HFFc6 (cell line): Measurements from ENCODE around the gene PCDH1. TPM values are rescaled to one million over a fixed set of nuclear protein-coding genes. Genes with fewer than 3 reads are reported as not detected.

Experiments used
- DNase-seq: peaks from one replicate; pipeline ENCODE4 v3.0.0-alpha.2; 2018
- H3K27ac Mint-ChIP-seq: 2 replicates; pipeline ENCODE4 v1.8.0; 2020; ENCODE audit warnings: mild to moderate bottlenecking, mixed read lengths
- H3K27me3 Mint-ChIP-seq: 2 replicates; pipeline ENCODE4 v1.8.0; 2021; ENCODE audit warnings: mild to moderate bottlenecking, moderate library complexity, mixed read lengths; ENCODE audit not compliant: insufficient read depth
- H3K36me3 Mint-ChIP-seq: 2 replicates; pipeline ENCODE4 v1.8.0; 2021; ENCODE audit warnings: low read depth, mixed read lengths
- H3K4me1 Mint-ChIP-seq: 2 replicates; pipeline ENCODE4 v1.8.0; 2020; ENCODE audit warnings: low read depth, mixed read lengths
- H3K4me3 Mint-ChIP-seq: 2 replicates; pipeline ENCODE4 v1.8.0; 2020; ENCODE audit warnings: mild to moderate bottlenecking, moderate library complexity, mixed read lengths
- H3K9me3 Mint-ChIP-seq: 2 replicates; pipeline ENCODE4 v1.8.0; 2020; ENCODE audit warnings: mild to moderate bottlenecking, mixed read lengths
- total RNA-seq, 6 experiments: library from RNA; stranded (reverse); fragmentation: NEBNext Ultra II Directional; extraction: Animal tissue kit (Norgen Biotek cat#: 25700); gene quantifications; 2 replicates in 1 of 6; 3 replicates in 5 of 6; pipeline ENCODE4 v1.2.3, GENCODE V29; 2021
- TF ChIP-seq, protein P1 (sequence below): fragments of 200-600 bp; sonication (generic); IDR thresholded peaks from 2 replicates; pipeline ENCODE4 v1.5.0; 2021; ENCODE audit warnings: antibody characterized with exemption, mild to moderate bottlenecking

Gene PCDH1
- total RNA-seq, 6 experiments from 2014 or later, result 0.07 to 0.18 (median 0.07) TPM; not detected in 1

GRCh38 chr5:141839015-141839513 lies 39.1 kb downstream of the PCDH1 start:
- no peak overlapping the region; the same call in 1 of the 2 replicates for H3K27ac Mint-ChIP-seq
- no peak for DNase-seq
- no peaks in the 10 kb centered on the region for H3K9me3 Mint-ChIP-seq
- TF ChIP-seq, protein P1, sequence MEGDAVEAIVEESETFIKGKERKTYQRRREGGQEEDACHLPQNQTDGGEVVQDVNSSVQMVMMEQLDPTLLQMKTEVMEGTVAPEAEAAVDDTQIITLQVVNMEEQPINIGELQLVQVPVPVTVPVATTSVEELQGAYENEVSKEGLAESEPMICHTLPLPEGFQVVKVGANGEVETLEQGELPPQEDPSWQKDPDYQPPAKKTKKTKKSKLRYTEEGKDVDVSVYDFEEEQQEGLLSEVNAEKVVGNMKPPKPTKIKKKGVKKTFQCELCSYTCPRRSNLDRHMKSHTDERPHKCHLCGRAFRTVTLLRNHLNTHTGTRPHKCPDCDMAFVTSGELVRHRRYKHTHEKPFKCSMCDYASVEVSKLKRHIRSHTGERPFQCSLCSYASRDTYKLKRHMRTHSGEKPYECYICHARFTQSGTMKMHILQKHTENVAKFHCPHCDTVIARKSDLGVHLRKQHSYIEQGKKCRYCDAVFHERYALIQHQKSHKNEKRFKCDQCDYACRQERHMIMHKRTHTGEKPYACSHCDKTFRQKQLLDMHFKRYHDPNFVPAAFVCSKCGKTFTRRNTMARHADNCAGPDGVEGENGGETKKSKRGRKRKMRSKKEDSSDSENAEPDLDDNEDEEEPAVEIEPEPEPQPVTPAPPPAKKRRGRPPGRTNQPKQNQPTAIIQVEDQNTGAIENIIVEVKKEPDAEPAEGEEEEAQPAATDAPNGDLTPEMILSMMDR, result no peak
- peaks cover 46% of the 10 kb centered on the region for H3K4me1 Mint-ChIP-seq
- H3K4me3 Mint-ChIP-seq, result peak overlapping the region; percentile 49; the same call in 1 of the 2 replicates
- no peaks in the 10 kb centered on the region for H3K36me3 Mint-ChIP-seq
- H3K27me3 Mint-ChIP-seq, result peaks cover 2% of the 10 kb centered on the region

GRCh38 chr5:141838326-141839014 lies 39.7 kb downstream of the PCDH1 start:
- Mint-ChIP-seq H3K9me3 (no peaks in the 10 kb centered on the region), H3K4me3 (no peak overlapping the region), H3K27ac (no peak overlapping the region), H3K36me3 (no peaks in the 10 kb centered on the region), H3K27me3 (peaks cover 2% of the 10 kb centered on the region), H3K4me1 (peaks cover 45% of the 10 kb centered on the region)
- TF ChIP-seq, protein P1, result no peak
- DNase-seq, result no peak

GRCh38 chr5:141835928-141836670 lies 42.1 kb downstream of the PCDH1 start:
- DNase-seq, result no peak
- peaks cover 3% of the 10 kb centered on the region for H3K27me3 Mint-ChIP-seq
- peaks cover 45% of the 10 kb centered on the region for H3K4me1 Mint-ChIP-seq
- H3K27ac Mint-ChIP-seq, result peak overlapping the region; percentile 72
- H3K36me3 Mint-ChIP-seq, result no peaks in the 10 kb centered on the region
- peaks cover 8% of the 10 kb centered on the region for H3K9me3 Mint-ChIP-seq
- TF ChIP-seq, protein P1, result no peak
- peak overlapping the region; percentile 78 for H3K4me3 Mint-ChIP-seq

DNA sequence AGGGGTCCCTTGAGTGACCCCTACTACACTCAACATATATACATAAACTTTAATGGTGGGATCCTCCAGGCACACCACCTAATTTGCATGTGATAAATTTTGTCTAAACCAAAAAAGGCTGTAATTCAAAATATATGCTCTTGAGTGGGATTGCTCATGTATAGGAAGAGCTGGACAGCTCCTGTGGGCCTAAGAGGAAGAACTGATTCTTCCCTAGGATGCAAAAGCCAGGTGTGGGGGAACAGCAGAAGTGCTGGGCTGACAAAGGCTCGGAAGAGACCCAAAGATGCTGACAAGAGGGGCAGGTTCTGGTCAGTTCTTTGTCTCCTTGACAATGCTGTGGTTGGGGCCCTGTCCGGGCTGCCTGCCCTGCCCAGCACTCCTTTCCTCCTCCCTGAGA lies 43.9 kb downstream of the PCDH1 start:
- Mint-ChIP-seq H3K4me1 (peaks cover 49% of the 10 kb centered on the region), H3K9me3 (peaks cover 8% of the 10 kb centered on the region), H3K27ac (no peak overlapping the region), H3K4me3 (no peak overlapping the region), H3K36me3 (no peaks in the 10 kb centered on the region), H3K27me3 (peaks cover 2% of the 10 kb centered on the region)
- DNase-seq, result no peak
- TF ChIP-seq, protein P1, result no peak

DNA sequence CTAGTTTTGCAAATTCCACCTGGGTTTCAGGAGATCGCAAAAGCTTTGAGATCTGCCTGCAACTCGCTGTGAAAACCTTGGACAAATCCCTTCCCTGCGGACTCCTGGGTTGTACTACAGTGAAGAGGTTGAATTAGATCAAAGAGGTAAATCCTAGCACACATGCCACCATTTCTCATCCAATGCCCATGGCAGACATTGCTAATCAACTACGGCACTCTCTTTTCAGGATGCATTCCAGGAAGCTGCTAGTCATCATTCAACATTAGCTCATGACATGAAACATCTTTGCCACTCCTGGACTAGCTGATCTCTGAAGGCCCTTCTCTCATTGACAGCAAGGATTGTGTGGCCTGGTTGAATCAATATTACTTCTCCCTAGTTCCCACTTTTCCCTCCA lies 46.1 kb downstream of the PCDH1 start:
- peaks cover 43% of the 10 kb centered on the region for H3K4me1 Mint-ChIP-seq
- peaks cover 6% of the 10 kb centered on the region; the same call in 1 of the 2 replicates for H3K27me3 Mint-ChIP-seq
- no peaks in the 10 kb centered on the region for H3K36me3 Mint-ChIP-seq
- TF ChIP-seq, protein P1, result no peak
- no peak overlapping the region for H3K27ac Mint-ChIP-seq
- peaks cover 8% of the 10 kb centered on the region for H3K9me3 Mint-ChIP-seq
- H3K4me3 Mint-ChIP-seq, result no peak overlapping the region
- no peak for DNase-seq
